Measurements from ENCODE around the gene CASTOR1.

The CASTOR1 gene

DNA sequence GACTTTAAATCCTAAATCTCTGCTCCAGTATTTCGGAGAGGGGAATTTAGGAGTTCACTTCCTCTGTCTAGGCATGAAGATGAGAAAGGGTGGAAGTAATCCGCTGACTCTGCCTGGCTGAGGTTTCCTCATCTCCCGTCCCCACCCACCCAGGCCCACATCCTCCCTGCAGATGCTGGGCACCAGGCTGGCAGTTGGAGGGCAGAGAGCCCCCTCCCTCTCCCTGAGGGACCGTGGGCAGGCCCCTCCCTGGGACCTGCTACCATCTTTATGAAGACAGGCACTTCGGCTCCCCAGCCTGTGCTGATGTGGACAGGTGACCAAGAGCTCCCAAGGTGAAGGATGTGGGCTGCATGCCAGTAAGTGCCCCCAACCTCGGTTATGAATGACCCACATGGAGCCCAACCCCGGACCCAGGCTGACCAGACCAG is 6.7 kb downstream of the CASTOR1 start:
- H3K27ac ChIP-seq: no peak overlapping the region
- TF ChIP-seq, protein P1, sequence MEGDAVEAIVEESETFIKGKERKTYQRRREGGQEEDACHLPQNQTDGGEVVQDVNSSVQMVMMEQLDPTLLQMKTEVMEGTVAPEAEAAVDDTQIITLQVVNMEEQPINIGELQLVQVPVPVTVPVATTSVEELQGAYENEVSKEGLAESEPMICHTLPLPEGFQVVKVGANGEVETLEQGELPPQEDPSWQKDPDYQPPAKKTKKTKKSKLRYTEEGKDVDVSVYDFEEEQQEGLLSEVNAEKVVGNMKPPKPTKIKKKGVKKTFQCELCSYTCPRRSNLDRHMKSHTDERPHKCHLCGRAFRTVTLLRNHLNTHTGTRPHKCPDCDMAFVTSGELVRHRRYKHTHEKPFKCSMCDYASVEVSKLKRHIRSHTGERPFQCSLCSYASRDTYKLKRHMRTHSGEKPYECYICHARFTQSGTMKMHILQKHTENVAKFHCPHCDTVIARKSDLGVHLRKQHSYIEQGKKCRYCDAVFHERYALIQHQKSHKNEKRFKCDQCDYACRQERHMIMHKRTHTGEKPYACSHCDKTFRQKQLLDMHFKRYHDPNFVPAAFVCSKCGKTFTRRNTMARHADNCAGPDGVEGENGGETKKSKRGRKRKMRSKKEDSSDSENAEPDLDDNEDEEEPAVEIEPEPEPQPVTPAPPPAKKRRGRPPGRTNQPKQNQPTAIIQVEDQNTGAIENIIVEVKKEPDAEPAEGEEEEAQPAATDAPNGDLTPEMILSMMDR (conservative IDR thresholded peaks at IDR 0.05): no peak
- no peak for TF ChIP-seq ZFX (IDR thresholded peaks at IDR 0.05)

DNA sequence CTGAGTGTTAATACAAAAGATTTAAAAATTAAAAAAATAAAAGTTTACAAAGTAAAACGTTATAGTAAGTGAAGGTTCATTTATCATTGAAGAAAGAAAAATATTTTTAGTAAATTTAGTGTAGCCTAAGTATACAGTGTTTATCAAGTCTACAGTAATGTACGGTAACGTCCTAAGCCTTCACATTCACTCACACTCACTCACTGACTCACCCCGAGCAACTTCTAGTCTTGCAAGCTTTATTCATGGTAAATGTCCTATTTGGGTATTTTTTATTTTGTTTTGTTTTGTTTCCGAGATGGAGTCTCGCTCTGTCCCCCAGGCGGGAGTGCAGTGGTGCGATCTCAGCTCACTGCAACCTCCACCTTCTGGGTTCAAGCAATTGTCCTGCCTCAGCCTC is 8.8 kb downstream of the CASTOR1 start:
- TF ChIP-seq, protein P1 (conservative IDR thresholded peaks at IDR 0.05): no peak
- TF ChIP-seq ZFX (IDR thresholded peaks at IDR 0.05): no peak
- H3K27ac ChIP-seq: no peak overlapping the region

DNA sequence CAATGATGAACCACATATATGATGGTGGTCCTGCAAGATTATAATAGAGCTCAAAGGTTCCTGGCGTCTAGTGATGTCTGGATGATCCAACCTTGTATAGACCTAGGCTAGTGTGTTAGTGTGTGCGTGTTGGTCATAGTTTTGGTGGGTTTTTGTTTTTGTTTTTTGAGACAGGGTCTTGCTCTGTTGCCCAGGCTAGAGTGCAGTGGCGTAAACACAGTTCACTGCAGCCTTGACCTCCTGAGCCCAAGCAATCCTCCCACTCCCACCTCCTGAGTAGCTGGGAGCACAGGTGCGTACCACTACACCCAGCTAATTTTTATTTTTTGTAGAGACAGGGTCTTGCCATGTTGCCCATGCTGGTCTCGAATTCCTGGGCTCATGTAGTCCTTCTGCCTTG is 9.4 kb downstream of the CASTOR1 start:
- TF ChIP-seq, protein P1 (conservative IDR thresholded peaks at IDR 0.05): no peak
- TF ChIP-seq ZFX (IDR thresholded peaks at IDR 0.05): no peak
- H3K27ac ChIP-seq: no peak overlapping the region

DNA sequence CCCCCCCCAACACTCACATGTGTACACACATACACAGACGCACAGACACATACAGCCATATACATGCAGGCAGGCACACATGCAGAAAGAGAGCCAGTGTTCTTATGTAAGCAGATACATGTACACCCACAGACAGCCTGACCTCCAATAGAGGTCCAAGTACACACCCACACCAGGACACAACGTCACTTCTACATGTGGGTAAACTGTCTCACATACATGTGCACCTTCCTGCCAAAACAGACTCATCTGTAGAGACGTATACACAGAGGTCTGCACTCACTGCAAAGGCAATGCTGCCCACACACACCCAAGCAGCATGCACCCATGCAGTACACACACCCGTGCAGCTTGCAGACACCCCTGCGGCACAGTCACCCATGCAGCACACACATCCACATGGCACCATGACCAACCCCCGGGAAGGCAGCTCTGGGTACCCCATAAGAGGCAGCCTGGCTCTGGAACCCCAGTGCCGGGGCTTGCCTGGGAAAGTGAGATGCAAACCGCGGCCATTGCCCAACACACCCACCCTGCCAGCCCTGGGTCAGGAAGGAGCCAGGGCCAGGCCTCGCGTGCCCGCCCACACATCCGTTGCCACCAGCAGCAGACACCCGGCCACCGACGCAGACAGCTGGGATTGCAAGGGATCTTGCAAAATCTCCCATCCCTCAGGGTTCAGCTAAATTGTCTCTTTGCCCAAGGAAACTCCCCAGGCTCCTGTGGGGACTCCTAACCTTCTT is 10.1 kb downstream of the CASTOR1 start:
- TF ChIP-seq, protein P1 (conservative IDR thresholded peaks at IDR 0.05): no peak
- no peak for TF ChIP-seq ZFX (IDR thresholded peaks at IDR 0.05)
- H3K27ac ChIP-seq: no peak overlapping the region

DNA sequence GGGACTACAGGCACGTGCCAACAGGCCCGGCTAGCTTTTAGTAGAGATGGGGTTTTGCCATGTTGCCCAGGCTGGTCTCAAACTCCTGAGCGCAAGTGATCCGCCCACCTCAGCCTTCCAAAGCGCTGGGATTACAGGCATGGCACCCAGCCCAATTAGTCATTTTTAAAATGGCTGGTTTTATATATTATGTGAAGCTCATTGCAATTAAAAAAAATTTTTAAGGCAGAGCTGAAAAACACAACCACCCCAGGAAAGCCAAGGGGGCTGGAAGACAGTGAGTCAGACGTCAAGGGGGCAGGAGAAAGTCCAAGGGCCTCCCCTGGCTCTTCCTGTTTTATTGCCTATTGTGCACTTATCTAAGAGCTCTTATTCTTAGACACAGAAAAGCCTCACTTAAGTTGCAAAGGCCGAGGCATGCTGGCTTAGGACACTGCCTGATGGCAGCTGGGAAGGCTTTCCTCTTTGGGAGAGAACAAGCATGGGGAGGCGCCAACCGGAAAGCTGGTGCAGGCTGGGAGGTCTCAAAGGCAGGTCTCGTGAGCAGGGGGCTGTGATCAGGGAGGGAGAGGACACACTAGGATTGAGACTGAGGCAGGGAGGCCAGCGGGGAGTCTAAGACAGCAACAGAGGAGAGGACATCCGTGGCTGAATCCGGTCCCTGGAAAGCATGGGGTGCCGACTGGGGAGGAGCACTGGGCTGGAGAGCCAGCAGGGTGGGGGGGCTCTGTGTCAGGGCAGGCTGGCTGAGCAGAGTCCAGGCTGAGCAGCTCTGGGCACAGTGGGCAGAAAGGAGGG is 11.6 kb downstream of the CASTOR1 start:
- TF ChIP-seq ZFX (IDR thresholded peaks at IDR 0.05): no peak
- TF ChIP-seq, protein P1 (conservative IDR thresholded peaks at IDR 0.05): no peak
- H3K27ac ChIP-seq: no peak overlapping the region

DNA sequence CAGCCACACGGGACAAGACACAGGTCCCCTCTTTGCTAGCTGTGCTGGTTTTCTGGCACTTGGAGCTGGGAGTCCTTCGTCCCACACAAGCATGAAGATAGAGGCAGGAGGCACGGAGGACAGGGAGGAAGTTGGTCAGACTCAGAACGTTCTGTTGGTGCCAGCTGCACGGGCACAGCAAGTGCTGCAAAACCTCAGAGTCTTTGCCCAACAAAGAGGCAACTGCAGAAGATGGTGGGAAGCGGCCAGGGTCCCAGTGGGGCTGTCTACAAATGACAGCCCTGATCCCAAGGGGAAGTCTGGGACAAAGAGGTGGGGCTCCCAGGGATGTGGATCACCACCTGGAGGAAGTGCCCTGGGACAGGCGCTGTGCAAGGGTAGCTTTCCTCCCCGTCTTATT is 13.3 kb downstream of the CASTOR1 start:
- TF ChIP-seq, protein P1 (conservative IDR thresholded peaks at IDR 0.05): no peak
- no peak for TF ChIP-seq ZFX (IDR thresholded peaks at IDR 0.05)

DNA sequence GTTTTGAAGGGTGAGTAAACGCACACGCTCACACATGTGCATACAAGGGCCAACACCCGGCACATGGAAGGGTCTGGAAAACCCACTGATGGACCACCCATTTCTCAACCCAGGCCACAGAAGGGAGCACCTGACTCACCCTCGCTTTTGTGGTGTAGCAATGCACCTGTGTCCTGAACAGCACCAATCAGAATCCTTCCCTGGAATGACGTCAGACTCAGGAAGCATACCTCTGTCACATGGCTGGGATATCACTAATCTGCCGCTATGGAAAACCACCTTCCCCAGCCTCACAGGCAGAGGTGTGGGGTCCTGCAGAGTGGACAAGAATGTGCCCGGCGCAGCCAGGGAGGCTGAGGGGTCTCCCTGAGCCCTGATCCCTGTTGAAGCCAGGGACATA is 13.7 kb downstream of the CASTOR1 start:
- TF ChIP-seq, protein P1 (conservative IDR thresholded peaks at IDR 0.05): no peak
- TF ChIP-seq ZFX (IDR thresholded peaks at IDR 0.05): no peak
- no peak overlapping the region; the same call in 1 of the 2 replicates for H3K27ac ChIP-seq

More for the DNA sequence above, 13.3 kb downstream of the CASTOR1 start:
- no peak overlapping the region; the same call in 1 of the 2 replicates for H3K27ac ChIP-seq
